HL-60 (cell line): ENCODE data around the gene SRSF3.

Experiments used
- GABPA ChIP-seq: IDR thresholded peaks from 2 replicates; pipeline ENCODE4 v1.6.1; 2012; ENCODE audit warnings: low read depth
- POLR2AphosphoS5 ChIP-seq: IDR thresholded peaks from 2 replicates; pipeline ENCODE4 v1.6.1; 2012; ENCODE audit warnings: low read depth
- TF ChIP-seq, protein P1 (sequence below): IDR thresholded peaks from one replicate; pipeline ENCODE4 v1.5.1; 2011; ENCODE audit warnings: low read length, control low read depth, inconsistent platforms; ENCODE audit not compliant: insufficient read depth
- TF ChIP-seq, protein P2 (sequence below): IDR thresholded peaks from 2 replicates; pipeline ENCODE4 v1.6.1; 2012; ENCODE audit warnings: low read depth; ENCODE audit not compliant: insufficient replicate concordance

DNA sequence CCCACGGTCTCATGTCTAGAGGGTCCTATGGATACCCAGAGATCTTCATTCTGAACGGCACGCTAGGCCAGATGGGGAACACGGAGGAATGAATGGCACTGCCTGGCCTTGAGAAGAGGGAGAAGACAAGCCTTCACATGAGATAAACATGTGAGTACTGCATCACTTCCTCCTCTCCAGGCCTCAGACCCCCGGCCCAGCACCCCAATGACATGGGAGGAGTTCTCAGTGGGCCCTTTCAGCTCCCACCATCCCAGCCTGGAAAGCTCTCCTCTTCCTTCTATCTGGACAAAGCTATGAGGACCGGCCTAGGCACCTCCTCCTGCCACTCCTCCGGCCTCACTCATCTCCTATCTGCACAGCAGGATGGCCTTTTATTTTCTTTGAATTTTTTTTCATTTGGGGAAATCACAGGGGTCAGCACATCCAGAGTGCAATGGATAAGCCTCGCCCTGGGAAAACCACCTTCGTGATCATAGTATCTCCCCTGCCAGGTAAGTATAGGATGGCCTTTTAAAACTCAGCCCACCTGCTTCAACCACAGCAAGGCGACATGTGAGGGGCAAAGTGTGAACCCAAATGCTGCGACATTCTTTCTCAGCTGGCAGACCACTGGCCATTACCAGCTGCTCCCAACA lies 45.1 kb downstream of the SRSF3 start:
- TF ChIP-seq, protein P1, sequence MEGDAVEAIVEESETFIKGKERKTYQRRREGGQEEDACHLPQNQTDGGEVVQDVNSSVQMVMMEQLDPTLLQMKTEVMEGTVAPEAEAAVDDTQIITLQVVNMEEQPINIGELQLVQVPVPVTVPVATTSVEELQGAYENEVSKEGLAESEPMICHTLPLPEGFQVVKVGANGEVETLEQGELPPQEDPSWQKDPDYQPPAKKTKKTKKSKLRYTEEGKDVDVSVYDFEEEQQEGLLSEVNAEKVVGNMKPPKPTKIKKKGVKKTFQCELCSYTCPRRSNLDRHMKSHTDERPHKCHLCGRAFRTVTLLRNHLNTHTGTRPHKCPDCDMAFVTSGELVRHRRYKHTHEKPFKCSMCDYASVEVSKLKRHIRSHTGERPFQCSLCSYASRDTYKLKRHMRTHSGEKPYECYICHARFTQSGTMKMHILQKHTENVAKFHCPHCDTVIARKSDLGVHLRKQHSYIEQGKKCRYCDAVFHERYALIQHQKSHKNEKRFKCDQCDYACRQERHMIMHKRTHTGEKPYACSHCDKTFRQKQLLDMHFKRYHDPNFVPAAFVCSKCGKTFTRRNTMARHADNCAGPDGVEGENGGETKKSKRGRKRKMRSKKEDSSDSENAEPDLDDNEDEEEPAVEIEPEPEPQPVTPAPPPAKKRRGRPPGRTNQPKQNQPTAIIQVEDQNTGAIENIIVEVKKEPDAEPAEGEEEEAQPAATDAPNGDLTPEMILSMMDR = no peak
- no peak for TF ChIP-seq POLR2AphosphoS5
- no peak for TF ChIP-seq GABPA
- TF ChIP-seq, protein P2, sequence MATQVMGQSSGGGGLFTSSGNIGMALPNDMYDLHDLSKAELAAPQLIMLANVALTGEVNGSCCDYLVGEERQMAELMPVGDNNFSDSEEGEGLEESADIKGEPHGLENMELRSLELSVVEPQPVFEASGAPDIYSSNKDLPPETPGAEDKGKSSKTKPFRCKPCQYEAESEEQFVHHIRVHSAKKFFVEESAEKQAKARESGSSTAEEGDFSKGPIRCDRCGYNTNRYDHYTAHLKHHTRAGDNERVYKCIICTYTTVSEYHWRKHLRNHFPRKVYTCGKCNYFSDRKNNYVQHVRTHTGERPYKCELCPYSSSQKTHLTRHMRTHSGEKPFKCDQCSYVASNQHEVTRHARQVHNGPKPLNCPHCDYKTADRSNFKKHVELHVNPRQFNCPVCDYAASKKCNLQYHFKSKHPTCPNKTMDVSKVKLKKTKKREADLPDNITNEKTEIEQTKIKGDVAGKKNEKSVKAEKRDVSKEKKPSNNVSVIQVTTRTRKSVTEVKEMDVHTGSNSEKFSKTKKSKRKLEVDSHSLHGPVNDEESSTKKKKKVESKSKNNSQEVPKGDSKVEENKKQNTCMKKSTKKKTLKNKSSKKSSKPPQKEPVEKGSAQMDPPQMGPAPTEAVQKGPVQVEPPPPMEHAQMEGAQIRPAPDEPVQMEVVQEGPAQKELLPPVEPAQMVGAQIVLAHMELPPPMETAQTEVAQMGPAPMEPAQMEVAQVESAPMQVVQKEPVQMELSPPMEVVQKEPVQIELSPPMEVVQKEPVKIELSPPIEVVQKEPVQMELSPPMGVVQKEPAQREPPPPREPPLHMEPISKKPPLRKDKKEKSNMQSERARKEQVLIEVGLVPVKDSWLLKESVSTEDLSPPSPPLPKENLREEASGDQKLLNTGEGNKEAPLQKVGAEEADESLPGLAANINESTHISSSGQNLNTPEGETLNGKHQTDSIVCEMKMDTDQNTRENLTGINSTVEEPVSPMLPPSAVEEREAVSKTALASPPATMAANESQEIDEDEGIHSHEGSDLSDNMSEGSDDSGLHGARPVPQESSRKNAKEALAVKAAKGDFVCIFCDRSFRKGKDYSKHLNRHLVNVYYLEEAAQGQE = no peak
